Keratinocyte (primary cell): ENCODE data around the gene LRR1. TPM values are rescaled to one million over a fixed set of nuclear protein-coding genes. Genes with fewer than 3 reads are reported as not detected.

Experiments used
- DNase-seq: peaks from one replicate; pipeline ENCODE4 v3.0.0-alpha.2; 2011; ENCODE audit warnings: low read depth, missing footprints, low spot score
- FAIRE-seq: peaks from 2 replicates; lab custom pipeline; 2011; peaks lifted over from hg19 to GRCh38; lab: Jason Lieb, UNC
- H2AFZ ChIP-seq: 2 replicates; pipeline ENCODE4 v1.6.0; 2012; ENCODE audit warnings: low read length, control low read depth, inconsistent platforms; ENCODE audit not compliant: control insufficient read depth
- H3K27ac ChIP-seq: 2 replicates; pipeline ENCODE4 v1.5.1; 2011; ENCODE audit warnings: low read length; ENCODE audit not compliant: control insufficient read depth, insufficient read depth
- H3K27me3 ChIP-seq: 3 replicates; pipeline ENCODE4 v1.6.0; 2011; ENCODE audit warnings: low read length; ENCODE audit not compliant: control insufficient read depth, insufficient read depth; ENCODE audit errors: extremely low read depth
- H3K36me3 ChIP-seq, 2 experiments: 2 replicates in 1 of 2; 3 replicates in 1 of 2; pipeline ENCODE4 v1.5.1; 2011; ENCODE audit warnings: low read length in 2 of 2, mild to moderate bottlenecking in 1 of 2; ENCODE audit not compliant: control insufficient read depth in 2 of 2, insufficient read depth in 2 of 2; ENCODE audit errors: extremely low read depth in 1 of 2
- H3K4me1 ChIP-seq: 3 replicates; pipeline ENCODE4 v1.5.1; 2011; ENCODE audit warnings: low read length; ENCODE audit not compliant: control insufficient read depth, insufficient read depth; ENCODE audit errors: extremely low read depth
- H3K4me2 ChIP-seq: 3 replicates; pipeline ENCODE4 v1.6.0; 2011; ENCODE audit warnings: low read depth, low read length; ENCODE audit not compliant: control insufficient read depth, insufficient read depth; ENCODE audit errors: extremely low read depth
- H3K4me3 ChIP-seq, 3 experiments: fragments of 200-600 bp in 1 of 3; sonication (generic) in 1 of 3; 2 replicates in 2 of 3; 3 replicates in 1 of 3; pipeline ENCODE4 v1.5.1; 2011 to 2016; ENCODE audit warnings: low read length in 3 of 3, mild to moderate bottlenecking in 3 of 3, control low read depth in 2 of 3, inconsistent platforms in 1 of 3, low read depth in 1 of 3, mixed read lengths in 1 of 3, mixed run types in 1 of 3, moderate library complexity in 1 of 3; ENCODE audit not compliant: control insufficient read depth in 2 of 3, insufficient read depth in 2 of 3; ENCODE audit errors: extremely low read depth in 1 of 3
- H3K79me2 ChIP-seq: 2 replicates; pipeline ENCODE4 v1.6.0; 2012; ENCODE audit warnings: low read length; ENCODE audit not compliant: control insufficient read depth, insufficient read depth
- H3K9ac ChIP-seq: 3 replicates; pipeline ENCODE4 v1.6.0; 2011; ENCODE audit warnings: low read length; ENCODE audit not compliant: control insufficient read depth, insufficient read depth; ENCODE audit errors: extremely low read depth
- H3K9me1 ChIP-seq: 3 replicates; pipeline ENCODE4 v1.6.0; 2011; ENCODE audit warnings: low read length; ENCODE audit not compliant: control insufficient read depth, insufficient read depth; ENCODE audit errors: extremely low read depth
- H3K9me3 ChIP-seq: 2 replicates; pipeline ENCODE4 v1.5.1; 2012; ENCODE audit warnings: low read depth, low read length; ENCODE audit not compliant: control insufficient read depth
- H4K20me1 ChIP-seq: 3 replicates; pipeline ENCODE4 v1.6.0; 2011; ENCODE audit warnings: low read length; ENCODE audit not compliant: control insufficient read depth, insufficient read depth; ENCODE audit errors: extremely low read depth
- CTCF ChIP-seq, 3 experiments: IDR thresholded peaks in 1 of 3; conservative IDR thresholded peaks in 1 of 3; optimal IDR thresholded peaks in 1 of 3; 2 replicates in 2 of 3; 3 replicates in 1 of 3; pipeline versions ENCODE3 to v1.5.1; 2011; ENCODE audit warnings: low read length in 3 of 3, mild to moderate bottlenecking in 3 of 3, moderate library complexity in 2 of 3, control low read depth in 1 of 3, inconsistent platforms in 1 of 3; ENCODE audit not compliant: insufficient read depth in 2 of 3; ENCODE audit errors: extremely low read depth in 1 of 3
- EZH2 ChIP-seq: IDR thresholded peaks from one replicate; pipeline ENCODE4 v1.6.1; 2012; ENCODE audit warnings: inconsistent platforms, mild to moderate bottlenecking, low read length, moderate library complexity
- dilution Hi-C: fragments of 300-500 bp; cut with MboI; formaldehyde crosslinking; loops from one replicate; pipeline ENCODE4 v1.7.0; 2020; ENCODE audit warnings: low sequenced_read_pairs; ENCODE audit not compliant: extremely low pct_ligation_motif_present
- polyA plus RNA-seq, 5 experiments: library from polyadenylated mRNA; depleted of rRNA in 3 of 5; stranded (reverse) in 3 of 5; stranded (forward) in 1 of 5; unstranded in 1 of 5; fragments of >200 nt; gene quantifications; 1 replicate in 1 of 5; 2 replicates in 3 of 5; 3 replicates in 1 of 5; pipeline versions ENCODE4 v1.2.1 to v1.2.3, GENCODE V29; 2011 to 2012; ENCODE audit warnings: missing spikeins in 2 of 5, low read depth in 1 of 5, low replicate concordance in 1 of 5

The LRR1 gene
- polyA plus RNA-seq, 1 donor (not counting 4 experiments of a cell fraction or from before 2014, with no cell fraction given): 22.7 TPM

DNA sequence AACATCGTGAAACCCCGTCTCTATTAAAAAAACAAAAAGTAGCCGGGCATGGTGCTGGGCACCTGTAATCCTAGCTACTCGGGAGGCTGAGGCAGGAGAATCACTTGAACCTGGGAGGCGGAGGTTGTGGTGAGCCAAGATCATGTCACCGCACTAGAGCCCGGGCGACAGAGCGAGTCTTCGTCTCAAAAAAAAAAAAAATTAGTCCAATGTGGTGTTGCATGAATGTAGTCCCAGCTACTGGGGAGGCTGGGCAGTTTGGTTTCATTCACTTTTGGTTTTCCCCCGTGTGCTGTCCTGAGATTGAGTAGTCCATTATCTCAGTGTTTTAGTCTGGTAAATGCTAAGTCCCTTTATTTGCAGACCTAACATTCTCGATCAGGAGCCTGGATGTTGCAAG, 32.0 kb upstream of the LRR1 start:
- dilution Hi-C loops: no loop called here
- TF ChIP-seq EZH2 (no peak), CTCF (optimal IDR thresholded peaks at IDR 0.05 in 1 of 3, IDR thresholded peaks at IDR 0.05 in 1 of 3, conservative IDR thresholded peaks at IDR 0.05 in 1 of 3; ENCODE audit: extremely low read depth in 1 of 3, insufficient read depth in 2 of 3, low read length in 3 of 3) (no peak)

GRCh38 chr14:49569281-49569680, 29.5 kb upstream of the LRR1 start:
- no peaks in the 10 kb centered on the region for H4K20me1 ChIP-seq
- DNase-seq (no peak), FAIRE-seq (no peak)
- H3K4me1 ChIP-seq: no peaks in the 10 kb centered on the region
- no peak overlapping the region for H3K4me2 ChIP-seq
- H3K4me3 ChIP-seq: no peak overlapping the region
- TF ChIP-seq CTCF (optimal IDR thresholded peaks at IDR 0.05 in 1 of 3, IDR thresholded peaks at IDR 0.05 in 1 of 3, conservative IDR thresholded peaks at IDR 0.05 in 1 of 3; ENCODE audit: extremely low read depth in 1 of 3, insufficient read depth in 2 of 3, low read length in 3 of 3): no peak
- no peak for TF ChIP-seq EZH2
- dilution Hi-C loops: no loop called here
- no peak overlapping the region for H3K9ac ChIP-seq
- H3K9me3 ChIP-seq: no peaks in the 10 kb centered on the region
- no peaks in the 10 kb centered on the region for H3K36me3 ChIP-seq
- H2AFZ ChIP-seq: no peak overlapping the region
- no peaks in the 10 kb centered on the region for H3K79me2 ChIP-seq
- H3K27ac ChIP-seq: no peak overlapping the region
- H3K27me3 ChIP-seq: no peaks in the 10 kb centered on the region
- H3K9me1 ChIP-seq: no peaks in the 10 kb centered on the region

More for the DNA sequence above, 32.0 kb upstream of the LRR1 start:
- Histone ChIP-seq H3K79me2 (no peaks in the 10 kb centered on the region), H3K36me3 (no peaks in the 10 kb centered on the region), H2AFZ (no peak overlapping the region), H3K4me3 (no peak overlapping the region), H3K4me2 (no peak overlapping the region), H3K9me1 (no peaks in the 10 kb centered on the region), H3K27ac (no peak overlapping the region), H3K9ac (no peak overlapping the region), H3K4me1 (no peaks in the 10 kb centered on the region), H4K20me1 (no peaks in the 10 kb centered on the region), H3K9me3 (no peaks in the 10 kb centered on the region), H3K27me3 (no peaks in the 10 kb centered on the region)
- no peak for DNase-seq
- no peak for FAIRE-seq
